K562 (cell line): ENCODE measurements around the gene ARHGAP22. TPM values are rescaled to one million over a fixed set of nuclear protein-coding genes. Genes with fewer than 3 reads are reported as not detected.

Source experiments
- ARID4B ChIP-seq: sonication (generic); formaldehyde crosslinking; IDR thresholded peaks from 2 replicates; pipeline ENCODE4 v1.8.0; 2022; ENCODE audit warnings: mild to moderate bottlenecking, missing genetic modification reagents
- CBX3 ChIP-seq, 2 experiments: IDR thresholded peaks; 1 replicate in 1 of 2; 2 replicates in 1 of 2; pipeline ENCODE4 v1.6.1; 2012; ENCODE audit warnings: inconsistent platforms in 2 of 2, low read length in 2 of 2, borderline replicate concordance in 1 of 2, control low read depth in 1 of 2
- CHD7 ChIP-seq: fragments of 200-600 bp; sonication (generic); IDR thresholded peaks from one replicate; pipeline ENCODE4 v1.6.1; 2012; ENCODE audit warnings: mild to moderate bottlenecking, low read depth, low read length, inconsistent platforms
- CXXC5 ChIP-seq: fragments of 250-450 bp; sonication (Bioruptor Pico); IDR thresholded peaks from 2 replicates; pipeline ENCODE4 v1.8.0; 2022; ENCODE audit warnings: inconsistent platforms, mild to moderate bottlenecking, moderate library complexity
- EHMT2 ChIP-seq: fragments of 450-650 bp; IDR thresholded peaks from 2 replicates; pipeline ENCODE4 v1.6.1; 2018; ENCODE audit warnings: antibody characterized with exemption
- GTF2F1 ChIP-seq: IDR thresholded peaks from 2 replicates; pipeline ENCODE4 v1.6.1; 2011; ENCODE audit warnings: low read depth, low read length, improper control_type of control experiment
- SAP30 ChIP-seq: fragments of 200-600 bp; sonication (generic); IDR thresholded peaks from 2 replicates; pipeline ENCODE4 v1.6.1; 2012; ENCODE audit warnings: borderline replicate concordance, low read depth, mild to moderate bottlenecking, moderate library complexity, low read length, control low read depth, inconsistent platforms; ENCODE audit not compliant: insufficient read depth, poor library complexity, severe bottlenecking
- TEAD1 ChIP-seq, 2 experiments: fragments of 450-650 bp in 1 of 2; sonication (generic) in 1 of 2; formaldehyde crosslinking; IDR thresholded peaks; 2 replicates each; pipeline versions ENCODE4 v1.4.0 to v1.8.0; 2020 to 2022; ENCODE audit warnings: mild to moderate bottlenecking in 2 of 2, missing genetic modification reagents in 1 of 2
- XRCC4 ChIP-seq: IDR thresholded peaks from one replicate; pipeline ENCODE4 v1.6.1; 2011; ENCODE audit not compliant: insufficient read depth, insufficient read length; ENCODE audit errors: extremely low read depth
- ZSCAN32 ChIP-seq: fragments of 450-650 bp; formaldehyde crosslinking; IDR thresholded peaks from 2 replicates; pipeline ENCODE4 v1.4.0; 2020; ENCODE audit warnings: mild to moderate bottlenecking, moderate library complexity
- polyA plus RNA-seq, 8 experiments: library from polyadenylated mRNA; depleted of rRNA in 4 of 8; stranded (reverse) in 5 of 8; unstranded in 3 of 8; fragments of >200 nt; fragmentation: Nextera tagmentation in 2 of 8; fragmentation: Illumina TruSeq in 1 of 8; extraction: Ambion mirVana in 2 of 8; extraction: Trizol in 1 of 8; gene quantifications; 2 replicates each; pipeline versions ENCODE4 v1.2.1 to v1.2.3, GENCODE V29; 2011 to 2014; ENCODE audit warnings: inconsistent platforms in 1 of 8, missing spikeins in 1 of 8
- total RNA-seq, 7 experiments: library from RNA; depleted of rRNA in 6 of 7; stranded (reverse); fragments of >200 nt in 6 of 7; fragmentation: Illumina TruSeq in 2 of 7; extraction: Trizol in 2 of 7; gene quantifications; 2 replicates each; pipeline versions ENCODE4 v1.2.1 to v1.2.3, GENCODE V29; 2011 to 2021; ENCODE audit warnings: low replicate concordance in 1 of 7

Gene ARHGAP22
- total and polyA plus RNA-seq, 9 of the 15 experiments (the other 6 are each of a cell fraction or from before 2014, with no cell fraction given), result 1.3 to 28.1 (median 12.7) TPM

DNA sequence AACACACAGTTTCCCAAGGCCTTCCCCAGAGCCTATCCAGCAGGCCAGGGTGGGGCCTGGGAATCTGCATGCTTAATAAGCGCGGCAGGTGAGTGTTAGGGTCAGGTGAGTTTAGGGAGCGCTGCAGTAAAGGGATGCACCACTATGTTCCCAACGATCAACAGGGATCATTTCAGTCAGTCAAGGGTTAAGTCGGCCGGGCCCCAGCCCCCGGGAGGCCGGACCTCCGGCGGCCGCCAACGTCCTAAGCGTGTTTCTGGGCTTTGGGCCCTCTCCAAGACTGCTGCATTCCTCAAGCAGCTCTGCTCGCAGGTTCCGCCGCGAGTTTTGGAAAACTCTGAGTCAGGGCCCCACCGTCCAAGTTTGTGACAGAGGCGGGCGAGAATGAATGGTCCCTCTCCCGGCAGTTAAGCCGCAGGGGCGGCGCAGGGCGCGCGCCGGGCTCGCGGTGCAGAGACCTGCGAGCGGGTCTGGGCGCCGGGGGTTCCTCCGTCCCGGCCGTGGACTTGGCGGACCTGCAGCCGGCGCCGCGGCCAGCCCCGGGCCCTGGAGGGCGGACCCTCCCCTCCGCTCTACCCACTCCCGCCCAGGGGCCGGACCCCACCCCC, 81.6 kb downstream of the ARHGAP22 start (continued):
- no peak for TF ChIP-seq CHD7
- no peak for TF ChIP-seq ZSCAN32 (CRISPR knock-in tag)
- no peak for TF ChIP-seq GTF2F1
- TF ChIP-seq ARID4B (CRISPR knock-in tag), result peak; percentile 43; the same call in 1 of the 2 replicates
- TF ChIP-seq EHMT2, result no peak
- TF ChIP-seq TEAD1 (CRISPR knock-in tag; IDR thresholded peaks at IDR 0.05), result peak in 1 of 2 experiments; percentile 64; a peak in 1 of 4 replicates
- TF ChIP-seq CBX3 (IDR thresholded peaks at IDR 0.05; ENCODE audit: borderline replicate concordance in 1 of 2, low read length in 2 of 2), result no peak
- TF ChIP-seq SAP30, result peak; percentile 44
- TF ChIP-seq CXXC5 (CRISPR knock-in tag), result no peak
- no peak for TF ChIP-seq XRCC4
